Stimulated activated CD4-positive, alpha-beta T cell treated with anti-CD3 and anti-CD28 coated beads, Interleukin-2, amount 100 ng/mL, for 24 hours (primary cell): ENCODE measurements around the gene DENND1A.
A peak's percentile ranks its signal among the peaks of the same experiment; 100 is the strongest.
"Not testable (repeated sequence)": the region's sequence is repeated elsewhere in the genome, so short reads cannot be mapped to it uniquely, and the experiment has no call there.

Experiments
- DNase-seq, 2 donors: peaks; one replicate each; pipeline ENCODE4 v3.0.0-alpha.2; 2020

The DENND1A gene

GRCh38 chr9:123914517-123915196, 15.3 kb downstream of the DENND1A start:
- peak in 1 of 2 donors; percentile 15 for DNase-seq

GRCh38 chr9:123912167-123912897, 17.6 kb downstream of the DENND1A start:
- no peak for DNase-seq

- no peak for DNase-seq
Measured at GRCh38 chr9:123911024-123911423, 18.9 kb downstream of the DENND1A start.

GRCh38 chr9:123909192-123909591, 20.7 kb downstream of the DENND1A start:
- DNase-seq = not testable (repeated sequence)

- DNase-seq = not testable (repeated sequence)
Measured at GRCh38 chr9:123903550-123903949, 26.4 kb downstream of the DENND1A start.

GRCh38 chr9:123894822-123895221, 35.1 kb downstream of the DENND1A start:
- no peak for DNase-seq

GRCh38 chr9:123893831-123894460, 36.0 kb downstream of the DENND1A start:
- DNase-seq = no peak

- no peak for DNase-seq
Measured at GRCh38 chr9:123893115-123893514, 36.8 kb downstream of the DENND1A start.

GRCh38 chr9:123887837-123888236, 42.1 kb downstream of the DENND1A start:
- DNase-seq = no peak

- DNase-seq = not testable (repeated sequence)
Measured at GRCh38 chr9:123885834-123886233, 44.1 kb downstream of the DENND1A start.

- no peak for DNase-seq
Measured at GRCh38 chr9:123883634-123884033, 46.3 kb downstream of the DENND1A start.

- no peak for DNase-seq
Measured at GRCh38 chr9:123881604-123882003, 48.3 kb downstream of the DENND1A start.

- DNase-seq = no peak
Measured at GRCh38 chr9:123880420-123880819, 49.5 kb downstream of the DENND1A start.

GRCh38 chr9:123876750-123877149, 53.2 kb downstream of the DENND1A start:
- DNase-seq = no peak

GRCh38 chr9:123872710-123873109, 57.2 kb downstream of the DENND1A start:
- no peak for DNase-seq

GRCh38 chr9:123871781-123872180, 58.1 kb downstream of the DENND1A start:
- no peak for DNase-seq

- DNase-seq = no peak
Measured at GRCh38 chr9:123868002-123868401, 61.9 kb downstream of the DENND1A start.

- no peak for DNase-seq
Measured at GRCh38 chr9:123867034-123867433, 62.9 kb downstream of the DENND1A start.

GRCh38 chr9:123866497-123866896, 63.4 kb downstream of the DENND1A start:
- no peak for DNase-seq

GRCh38 chr9:123865226-123866000, 64.5 kb downstream of the DENND1A start:
- no peak for DNase-seq

- no peak for DNase-seq
Measured at GRCh38 chr9:123864251-123864650, 65.7 kb downstream of the DENND1A start.

GRCh38 chr9:123863164-123863855, 66.6 kb downstream of the DENND1A start:
- no peak for DNase-seq

GRCh38 chr9:123861756-123862120, 68.2 kb downstream of the DENND1A start:
- no peak for DNase-seq
